Lower leg skin (tissue), 3 donors: ENCODE measurements around the gene VAV3.

Experiments used
- CTCF ChIP-seq, 3 donors: fragments of 450-650 bp; IDR thresholded peaks; one replicate each; pipeline ENCODE4 v1.5.1; 2016; ENCODE audit warnings: antibody characterized with exemption in 3 of 3, mild to moderate bottlenecking in 3 of 3, moderate library complexity in 2 of 3
- POLR2A ChIP-seq, 2 donors: fragments of 450-650 bp; IDR thresholded peaks; one replicate each; pipeline ENCODE4 v1.6.1; 2016 to 2017; ENCODE audit warnings: antibody characterized with exemption in 2 of 2, mild to moderate bottlenecking in 1 of 2, moderate library complexity in 1 of 2

DNA sequence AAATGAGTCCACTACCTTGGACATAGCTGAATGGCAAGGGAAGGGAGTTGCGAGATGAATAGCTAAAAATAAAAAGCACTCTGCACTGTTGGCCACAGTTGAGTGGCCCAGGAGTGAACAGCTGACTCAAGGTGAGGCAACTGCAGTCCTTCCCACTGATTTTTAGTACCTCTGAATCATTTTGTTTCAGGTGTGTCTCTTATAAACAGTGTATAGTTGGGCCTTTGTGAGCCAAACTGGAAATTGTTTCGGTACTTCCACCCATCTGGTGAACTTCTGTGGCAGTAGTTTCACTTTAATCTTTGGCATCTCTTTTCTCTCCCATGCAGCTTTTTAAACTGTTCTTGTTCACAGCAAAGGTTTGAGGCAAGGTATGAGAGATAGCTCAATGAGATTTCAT is 122.7 kb downstream of the VAV3 start:
- no peak for TF ChIP-seq CTCF (IDR thresholded peaks at IDR 0.05)
- TF ChIP-seq POLR2A (IDR thresholded peaks at IDR 0.05) = no peak
